ENCODE measurements around the gene DRAXIN. TPM values are rescaled to one million over a fixed set of nuclear protein-coding genes. Genes with fewer than 3 reads are reported as not detected.

DRAXIN gene
- total RNA-seq, 1 experiment from 2014 or later: 0.05 TPM

DNA sequence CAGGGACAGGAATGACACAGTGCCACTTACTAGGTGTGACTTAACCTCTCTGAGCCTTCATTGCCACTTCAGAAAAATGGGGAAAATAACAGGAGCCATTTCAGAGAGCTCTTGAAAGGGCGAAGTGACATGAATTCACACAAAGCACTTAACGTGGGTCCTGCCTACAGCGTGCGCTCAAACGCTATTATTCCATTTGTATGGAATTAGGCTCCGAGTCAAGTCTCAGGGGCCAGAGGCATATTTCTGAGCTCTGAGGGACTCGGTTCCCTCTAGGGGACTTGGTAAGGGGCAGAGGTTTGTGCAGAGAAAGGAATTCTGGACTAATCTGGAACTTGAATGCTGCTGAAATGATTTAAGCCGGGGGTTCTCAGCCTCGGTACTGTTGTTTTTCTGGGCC, 14.1 kb downstream of the DRAXIN start:
- no peak for DNase-seq
- intact Hi-C loops (cut with micrococcal nuclease; ENCODE audit: unreplicated experiment): no loop called here
- H3K36me3 ChIP-seq (ENCODE audit: control insufficient read depth, insufficient read depth, low read length): no peaks in the 10 kb centered on the region
- no peaks in the 10 kb centered on the region for H3K9me3 ChIP-seq
- CTCF ChIA-PET: no interaction called here
- POLR2A ChIA-PET: no interaction called here
- H3K36me3 Mint-ChIP-seq (ENCODE audit: insufficient read depth, unreplicated experiment): no peaks in the 10 kb centered on the region
- no peaks in the 10 kb centered on the region for H3K9me3 Mint-ChIP-seq (ENCODE audit: unreplicated experiment)
- H3K27ac Mint-ChIP-seq (ENCODE audit: unreplicated experiment): no peak overlapping the region
- peaks cover 4% of the 10 kb centered on the region for H3K4me1 Mint-ChIP-seq (ENCODE audit: low read depth, unreplicated experiment)
- peaks cover 4% of the 10 kb centered on the region for H3K27me3 Mint-ChIP-seq (ENCODE audit: insufficient read depth, unreplicated experiment)
- H3K4me1 ChIP-seq: no peaks in the 10 kb centered on the region
- TF ChIP-seq, protein P1, sequence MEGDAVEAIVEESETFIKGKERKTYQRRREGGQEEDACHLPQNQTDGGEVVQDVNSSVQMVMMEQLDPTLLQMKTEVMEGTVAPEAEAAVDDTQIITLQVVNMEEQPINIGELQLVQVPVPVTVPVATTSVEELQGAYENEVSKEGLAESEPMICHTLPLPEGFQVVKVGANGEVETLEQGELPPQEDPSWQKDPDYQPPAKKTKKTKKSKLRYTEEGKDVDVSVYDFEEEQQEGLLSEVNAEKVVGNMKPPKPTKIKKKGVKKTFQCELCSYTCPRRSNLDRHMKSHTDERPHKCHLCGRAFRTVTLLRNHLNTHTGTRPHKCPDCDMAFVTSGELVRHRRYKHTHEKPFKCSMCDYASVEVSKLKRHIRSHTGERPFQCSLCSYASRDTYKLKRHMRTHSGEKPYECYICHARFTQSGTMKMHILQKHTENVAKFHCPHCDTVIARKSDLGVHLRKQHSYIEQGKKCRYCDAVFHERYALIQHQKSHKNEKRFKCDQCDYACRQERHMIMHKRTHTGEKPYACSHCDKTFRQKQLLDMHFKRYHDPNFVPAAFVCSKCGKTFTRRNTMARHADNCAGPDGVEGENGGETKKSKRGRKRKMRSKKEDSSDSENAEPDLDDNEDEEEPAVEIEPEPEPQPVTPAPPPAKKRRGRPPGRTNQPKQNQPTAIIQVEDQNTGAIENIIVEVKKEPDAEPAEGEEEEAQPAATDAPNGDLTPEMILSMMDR (IDR thresholded peaks at IDR 0.05; ENCODE audit: insufficient read depth in 1 of 2, low read depth in 1 of 2, low read length in 1 of 2, severe bottlenecking in 1 of 2, unreplicated experiment in 1 of 2): no peak
- BruUV-seq (replicated peaks): no TSS peak
- no peaks in the 10 kb centered on the region; the same call in none of the 2 replicates for H3K27me3 ChIP-seq (replicated peaks; ENCODE audit: control insufficient read depth, insufficient read depth, low read length)
- H3K4me3 Mint-ChIP-seq (ENCODE audit: unreplicated experiment): no peak overlapping the region
- H3K4me3 ChIP-seq (ENCODE audit: low read depth, low read length): no peak overlapping the region

DNA sequence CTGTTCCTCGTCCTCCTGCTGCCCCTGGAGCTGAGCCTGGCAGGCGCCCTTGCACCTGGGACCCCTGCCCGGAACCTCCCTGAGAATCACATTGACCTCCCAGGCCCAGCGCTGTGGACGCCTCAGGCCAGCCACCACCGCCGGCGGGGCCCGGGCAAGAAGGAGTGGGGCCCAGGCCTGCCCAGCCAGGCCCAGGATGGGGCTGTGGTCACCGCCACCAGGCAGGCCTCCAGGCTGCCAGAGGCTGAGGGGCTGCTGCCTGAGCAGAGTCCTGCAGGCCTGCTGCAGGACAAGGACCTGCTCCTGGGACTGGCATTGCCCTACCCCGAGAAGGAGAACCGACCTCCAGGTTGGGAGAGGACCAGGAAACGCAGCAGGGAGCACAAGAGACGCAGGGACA, 14.8 kb downstream of the DRAXIN start:
- H3K4me1 Mint-ChIP-seq (ENCODE audit: low read depth, unreplicated experiment): peaks cover 4% of the 10 kb centered on the region
- DNase-seq: no peak
- intact Hi-C loops (cut with micrococcal nuclease; ENCODE audit: unreplicated experiment): no loop called here
- ChIA-PET CTCF (no interaction called here), POLR2A (no interaction called here)
- TF ChIP-seq, protein P1 (IDR thresholded peaks at IDR 0.05; ENCODE audit: insufficient read depth in 1 of 2, low read depth in 1 of 2, low read length in 1 of 2, severe bottlenecking in 1 of 2, unreplicated experiment in 1 of 2): no peak
- H3K27me3 Mint-ChIP-seq (ENCODE audit: insufficient read depth, unreplicated experiment): peaks cover 4% of the 10 kb centered on the region
- no TSS peak for BruUV-seq (replicated peaks)
- no peaks in the 10 kb centered on the region; the same call in none of the 2 replicates for H3K27me3 ChIP-seq (replicated peaks; ENCODE audit: control insufficient read depth, insufficient read depth, low read length)
- no peak overlapping the region for H3K27ac Mint-ChIP-seq (ENCODE audit: unreplicated experiment)
- no peaks in the 10 kb centered on the region for H3K9me3 ChIP-seq
- no peaks in the 10 kb centered on the region for H3K4me1 ChIP-seq
- no peak overlapping the region for H3K4me3 ChIP-seq (ENCODE audit: low read depth, low read length)
- no peaks in the 10 kb centered on the region for H3K36me3 Mint-ChIP-seq (ENCODE audit: insufficient read depth, unreplicated experiment)
- no peak overlapping the region for H3K4me3 Mint-ChIP-seq (ENCODE audit: unreplicated experiment)
- no peaks in the 10 kb centered on the region for H3K36me3 ChIP-seq (ENCODE audit: control insufficient read depth, insufficient read depth, low read length)
- H3K9me3 Mint-ChIP-seq (ENCODE audit: unreplicated experiment): no peaks in the 10 kb centered on the region

DNA sequence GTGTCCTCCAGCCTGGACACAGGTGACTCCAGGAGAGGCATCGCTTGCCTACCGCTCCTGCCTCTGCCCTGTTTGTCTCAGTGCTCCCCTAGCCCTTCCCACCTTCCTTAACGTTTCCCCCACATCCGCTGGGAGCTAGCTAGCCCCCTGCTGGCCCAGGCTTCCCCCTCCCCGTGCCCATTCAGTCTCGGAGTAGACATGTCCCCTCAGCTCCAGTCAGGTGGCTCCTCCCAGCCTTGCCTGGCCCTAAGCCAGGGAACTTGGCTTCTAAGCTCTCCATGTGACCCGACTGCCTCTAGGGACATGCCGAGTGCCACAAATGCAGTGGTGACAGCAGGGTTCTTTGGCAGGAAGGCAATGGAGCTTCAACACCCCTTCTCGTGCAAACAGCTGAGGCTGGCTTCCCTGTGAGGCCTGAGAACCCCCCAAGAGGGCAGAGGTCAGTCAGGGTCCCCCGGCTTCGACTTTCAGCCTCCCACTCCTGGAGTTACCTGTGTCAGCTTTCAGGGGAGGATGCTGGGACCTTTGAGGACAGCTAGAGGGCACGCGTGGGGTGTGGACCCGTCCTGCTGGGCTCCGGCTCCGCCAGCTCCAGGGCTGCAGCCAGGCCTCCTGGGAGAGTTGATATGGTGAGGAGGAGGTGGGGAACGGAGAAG, 16.2 kb downstream of the DRAXIN start:
- H3K9me3 ChIP-seq: no peaks in the 10 kb centered on the region
- Mint-ChIP-seq H3K27ac (ENCODE audit: unreplicated experiment) (no peak overlapping the region), H3K4me1 (ENCODE audit: low read depth, unreplicated experiment) (peaks cover 4% of the 10 kb centered on the region), H3K9me3 (ENCODE audit: unreplicated experiment) (no peaks in the 10 kb centered on the region), H3K4me3 (ENCODE audit: unreplicated experiment) (no peak overlapping the region), H3K36me3 (ENCODE audit: insufficient read depth, unreplicated experiment) (no peaks in the 10 kb centered on the region), H3K27me3 (ENCODE audit: insufficient read depth, unreplicated experiment) (peaks cover 4% of the 10 kb centered on the region)
- no peaks in the 10 kb centered on the region for H3K4me1 ChIP-seq
- intact Hi-C loops (cut with micrococcal nuclease; ENCODE audit: unreplicated experiment): no loop called here
- H3K4me3 ChIP-seq (ENCODE audit: low read depth, low read length): no peak overlapping the region
- no peaks in the 10 kb centered on the region for H3K36me3 ChIP-seq (ENCODE audit: control insufficient read depth, insufficient read depth, low read length)
- BruUV-seq (replicated peaks): no TSS peak
- no peaks in the 10 kb centered on the region; the same call in none of the 2 replicates for H3K27me3 ChIP-seq (replicated peaks; ENCODE audit: control insufficient read depth, insufficient read depth, low read length)
- no peak for DNase-seq
- ChIA-PET POLR2A (no interaction called here), CTCF (interaction anchor here (1.3 to 1.8 kb wide), 2 partner anchors 11 to 44 kb away, joined by 3 to 9 read pairs; partner anchors contain the start of gene FBXO6)
- TF ChIP-seq, protein P1 (IDR thresholded peaks at IDR 0.05; ENCODE audit: insufficient read depth in 1 of 2, low read depth in 1 of 2, low read length in 1 of 2, severe bottlenecking in 1 of 2, unreplicated experiment in 1 of 2): no peak
